ENCODE results near the gene WDR74. TPM values are rescaled to one million over a fixed set of nuclear protein-coding genes. Genes with fewer than 3 reads are reported as not detected.

Gene WDR74
- total RNA-seq, 4 donors from 2014 or later, result 18.3 to 53.1 (median 48.1) TPM

- Histone ChIP-seq H3K9me3 (no peaks in the 10 kb centered on the region), H3K4me3 (no peak overlapping the region), H3K36me3 (peaks cover 26 to 36% (median 30%) of the 10 kb centered on the region in 4 donors), H3K4me1 (peaks cover 25 to 49% (median 39%) of the 10 kb centered on the region in 4 donors), H3K27ac (replicated peaks in 1 of 4) (peak overlapping the region in 1 of 4 donors; percentile 9), H3K27me3 (no peaks in the 10 kb centered on the region)
- TF ChIP-seq, protein P1, sequence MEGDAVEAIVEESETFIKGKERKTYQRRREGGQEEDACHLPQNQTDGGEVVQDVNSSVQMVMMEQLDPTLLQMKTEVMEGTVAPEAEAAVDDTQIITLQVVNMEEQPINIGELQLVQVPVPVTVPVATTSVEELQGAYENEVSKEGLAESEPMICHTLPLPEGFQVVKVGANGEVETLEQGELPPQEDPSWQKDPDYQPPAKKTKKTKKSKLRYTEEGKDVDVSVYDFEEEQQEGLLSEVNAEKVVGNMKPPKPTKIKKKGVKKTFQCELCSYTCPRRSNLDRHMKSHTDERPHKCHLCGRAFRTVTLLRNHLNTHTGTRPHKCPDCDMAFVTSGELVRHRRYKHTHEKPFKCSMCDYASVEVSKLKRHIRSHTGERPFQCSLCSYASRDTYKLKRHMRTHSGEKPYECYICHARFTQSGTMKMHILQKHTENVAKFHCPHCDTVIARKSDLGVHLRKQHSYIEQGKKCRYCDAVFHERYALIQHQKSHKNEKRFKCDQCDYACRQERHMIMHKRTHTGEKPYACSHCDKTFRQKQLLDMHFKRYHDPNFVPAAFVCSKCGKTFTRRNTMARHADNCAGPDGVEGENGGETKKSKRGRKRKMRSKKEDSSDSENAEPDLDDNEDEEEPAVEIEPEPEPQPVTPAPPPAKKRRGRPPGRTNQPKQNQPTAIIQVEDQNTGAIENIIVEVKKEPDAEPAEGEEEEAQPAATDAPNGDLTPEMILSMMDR (IDR thresholded peaks at IDR 0.05), result no peak
- TF ChIP-seq POLR2AphosphoS5 (IDR thresholded peaks at IDR 0.05), result no peak
- no peak for TF ChIP-seq EP300 (IDR thresholded peaks at IDR 0.05)
- TF ChIP-seq POLR2A (IDR thresholded peaks at IDR 0.05; ENCODE audit: low read depth), result no peak
- intact Hi-C loops (cut with DNase I), result loop anchor here (10.0 kb wide), 1 partner anchor 258 kb away; the partner anchor contains the start of gene TUT1
- no peak for DNase-seq (ENCODE audit: extremely low spot score)
These were observed 13.3 kb upstream of the WDR74 start for GRCh38 chr11:62852523-62853188.

- intact Hi-C loops (cut with DNase I), result loop anchor here (10.0 kb wide), 1 partner anchor 257 kb away; the partner anchor contains the start of gene TUT1
- Histone ChIP-seq H3K4me3 (no peak overlapping the region), H3K36me3 (peaks cover 26 to 36% (median 30%) of the 10 kb centered on the region in 4 donors), H3K9me3 (no peaks in the 10 kb centered on the region), H3K27ac (replicated peaks in 1 of 4) (peak overlapping the region in 1 of 4 donors; percentile 51), H3K4me1 (peaks cover 24 to 44% (median 36%) of the 10 kb centered on the region in 4 donors), H3K27me3 (no peaks in the 10 kb centered on the region)
- no peak for TF ChIP-seq POLR2A (IDR thresholded peaks at IDR 0.05; ENCODE audit: low read depth)
- TF ChIP-seq, protein P1 (IDR thresholded peaks at IDR 0.05), result no peak
- TF ChIP-seq EP300 (IDR thresholded peaks at IDR 0.05), result no peak
- TF ChIP-seq POLR2AphosphoS5 (IDR thresholded peaks at IDR 0.05), result no peak
- 55% methylated on average over 3 of the region's 3 CpGs for WGBS
- DNase-seq (ENCODE audit: extremely low spot score), result no peak
These were observed 12.6 kb upstream of the WDR74 start for GRCh38 chr11:62851807-62852522.

- intact Hi-C loops (cut with DNase I), result loop anchor here (10.0 kb wide), 1 partner anchor 256 kb away; the partner anchor contains the start of gene TUT1
- TF ChIP-seq, protein P1 (IDR thresholded peaks at IDR 0.05), result no peak
- no peak for TF ChIP-seq EP300 (IDR thresholded peaks at IDR 0.05)
- TF ChIP-seq POLR2A (IDR thresholded peaks at IDR 0.05; ENCODE audit: low read depth), result no peak
- no peak for TF ChIP-seq POLR2AphosphoS5 (IDR thresholded peaks at IDR 0.05)
- no peak for DNase-seq (ENCODE audit: extremely low spot score)
- Histone ChIP-seq H3K27ac (replicated peaks in 1 of 4) (peak overlapping the region in 1 of 4 donors; percentile 51), H3K27me3 (no peaks in the 10 kb centered on the region), H3K4me1 (peaks cover 16 to 36% (median 28%) of the 10 kb centered on the region in 4 donors), H3K9me3 (no peaks in the 10 kb centered on the region), H3K4me3 (no peak overlapping the region), H3K36me3 (peaks cover 26 to 36% (median 30%) of the 10 kb centered on the region in 4 donors)
- WGBS, result 67% methylated on average over 15 of the region's 15 CpGs
These were observed 11.8 kb upstream of the WDR74 start for GRCh38 chr11:62850911-62851806.

- Histone ChIP-seq H3K9me3 (no peaks in the 10 kb centered on the region), H3K27me3 (no peaks in the 10 kb centered on the region), H3K36me3 (peaks cover 15 to 17% (median 15%) of the 10 kb centered on the region in 4 donors), H3K4me3 (no peak overlapping the region), H3K4me1 (peaks cover under 1 to 12% (median 7%) of the 10 kb centered on the region in 4 donors), H3K27ac (replicated peaks in 1 of 4) (no peak overlapping the region)
- TF ChIP-seq POLR2A (IDR thresholded peaks at IDR 0.05; ENCODE audit: low read depth), result no peak
- no peak for TF ChIP-seq POLR2AphosphoS5 (IDR thresholded peaks at IDR 0.05)
- no peak for TF ChIP-seq EP300 (IDR thresholded peaks at IDR 0.05)
- TF ChIP-seq, protein P1 (IDR thresholded peaks at IDR 0.05), result no peak
- DNase-seq (ENCODE audit: extremely low spot score), result no peak
- intact Hi-C loops (cut with DNase I), result no loop called here
- WGBS, result 96% methylated on average over 1 of the region's 1 CpG
These were observed 8.5 kb upstream of the WDR74 start for GRCh38 chr11:62847767-62848314.
